Endometrial microvascular endothelial cells (primary cell): Measurements from ENCODE around the gene HOXA4. TPM values are rescaled to one million over a fixed set of nuclear protein-coding genes. Genes with fewer than 3 reads are reported as not detected.

ENCODE experiments used
- in situ Hi-C: cut with HindIII; loops from 2 replicates; pipeline ENCODE4 v1.10.0; 2017; ENCODE audit warnings: low sequenced_read_pairs, low pct_unique_long_range_greater_than_20kb; ENCODE audit errors: inconsistent ontology term
- total RNA-seq: library from RNA; depleted of rRNA; stranded (reverse); fragments of >200 nt; gene quantifications from one replicate; pipeline ENCODE4 v1.2.3, GENCODE V29; 2015; ENCODE audit errors: inconsistent ontology term

HOXA4 gene
- total RNA-seq, 1 donor from 2014 or later = 0.93 TPM

DNA sequence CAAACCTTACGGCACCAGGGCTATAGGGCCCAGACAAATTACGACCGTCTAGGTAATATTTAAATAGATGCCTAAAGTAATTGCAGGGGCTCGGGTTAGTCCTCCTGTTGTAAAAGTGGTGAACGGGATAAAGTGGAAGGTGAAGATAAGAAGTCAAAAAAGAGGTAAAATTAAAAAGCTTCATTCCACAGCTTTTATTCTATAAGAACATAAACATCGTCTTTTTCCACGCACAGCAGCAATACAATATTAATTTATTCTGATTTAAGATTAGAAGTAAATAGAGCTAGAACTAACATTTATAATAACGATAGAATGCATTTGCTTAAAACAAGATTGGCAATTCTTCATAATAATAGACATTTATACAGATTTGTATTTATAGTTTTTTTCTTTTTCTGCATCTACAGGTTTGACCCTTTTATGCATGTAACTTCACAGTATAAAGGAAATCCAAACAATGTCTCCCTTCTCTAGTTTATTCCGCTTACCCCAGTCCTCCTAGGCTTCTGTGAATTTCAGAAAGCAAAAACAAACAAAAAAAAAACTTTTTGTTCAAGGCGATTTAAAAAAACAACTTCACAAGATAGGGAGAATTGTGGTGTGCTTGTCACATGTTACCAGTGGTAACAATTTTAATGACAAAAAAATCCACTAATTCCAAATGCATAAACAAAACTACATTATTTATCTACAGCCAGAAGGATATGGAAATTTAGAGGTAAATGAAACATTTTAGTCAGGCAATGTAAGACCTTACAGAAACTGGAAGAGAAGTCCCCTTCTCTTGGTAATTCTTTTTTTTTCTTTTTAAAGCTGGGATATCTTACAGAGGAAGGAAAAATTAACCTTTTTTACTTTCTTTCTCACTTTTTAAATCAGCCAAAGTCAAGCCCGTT lies 40.1 kb upstream of the HOXA4 start:
- in situ Hi-C loops = no loop called here

DNA sequence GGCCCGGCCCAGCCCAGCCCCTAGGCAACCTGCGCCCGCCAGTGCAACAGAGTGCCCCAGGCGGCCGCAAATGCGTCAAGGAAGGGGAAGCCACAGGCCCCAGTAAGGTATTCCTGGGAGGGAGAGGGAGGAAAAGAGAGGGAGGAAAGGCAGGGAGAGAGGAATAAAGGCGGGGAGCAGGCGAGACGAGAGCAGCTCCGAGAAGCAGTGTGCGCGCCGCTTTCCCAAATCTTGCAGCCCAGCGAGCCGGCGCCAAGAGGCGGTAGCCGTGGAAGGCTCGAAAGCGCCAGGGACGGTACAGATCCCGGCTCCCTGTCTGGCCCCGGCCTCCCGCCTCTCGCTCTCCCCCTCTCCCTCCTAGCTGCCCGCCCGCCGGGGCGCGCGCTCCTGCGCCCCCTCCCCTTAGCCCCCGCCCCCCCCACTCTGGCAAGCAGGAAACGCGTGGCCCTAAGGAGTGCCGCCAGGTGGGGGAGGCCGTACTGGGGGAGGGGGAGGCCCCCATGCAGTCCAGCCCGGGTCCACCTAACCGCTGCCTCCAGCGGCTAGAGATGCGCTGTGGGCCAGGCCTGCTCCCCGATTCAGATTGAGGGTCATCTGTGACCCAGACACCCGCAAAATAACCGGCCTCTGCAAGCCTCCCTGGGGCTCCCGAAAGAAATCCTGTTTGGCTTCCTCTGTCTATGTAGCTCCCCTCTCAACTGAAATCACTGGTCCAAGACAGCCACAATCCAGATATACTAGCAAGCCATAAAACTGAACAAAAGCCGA lies 39.3 kb upstream of the HOXA4 start:
- in situ Hi-C loops = no loop called here

DNA sequence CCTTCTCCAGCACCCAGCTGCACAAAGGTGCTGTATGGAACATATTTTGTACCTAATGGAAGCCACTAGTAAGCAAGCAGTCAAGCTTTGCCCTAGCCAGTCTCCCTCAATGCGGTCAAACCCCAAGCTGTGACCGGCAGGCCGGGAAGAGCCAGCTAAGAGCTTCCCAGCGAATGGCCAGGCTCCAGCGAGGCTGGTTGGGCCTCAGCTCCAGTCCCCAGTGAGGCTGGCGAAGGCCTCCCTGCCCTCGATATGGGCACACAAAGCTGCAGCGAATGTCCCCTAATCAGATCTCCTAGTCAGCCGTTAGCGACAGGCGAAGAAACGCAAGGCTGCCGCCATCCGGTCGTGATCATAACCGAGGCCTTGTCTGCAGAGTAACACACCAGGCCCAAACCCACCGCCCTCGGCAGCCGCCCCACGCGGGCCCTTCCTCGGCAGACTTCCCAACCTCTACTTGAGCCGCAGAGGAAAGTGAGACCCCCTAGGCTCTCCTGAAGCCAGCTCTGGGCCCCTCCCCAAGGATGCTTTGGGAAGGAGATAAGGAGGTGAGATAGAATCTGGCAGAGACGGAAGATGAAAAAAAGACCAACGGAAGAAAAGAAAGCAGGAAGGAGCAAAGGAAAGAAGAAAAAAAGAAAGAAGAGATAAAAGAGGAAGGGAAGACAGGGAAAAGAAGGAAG lies 37.8 kb upstream of the HOXA4 start:
- in situ Hi-C loops = no loop called here

DNA sequence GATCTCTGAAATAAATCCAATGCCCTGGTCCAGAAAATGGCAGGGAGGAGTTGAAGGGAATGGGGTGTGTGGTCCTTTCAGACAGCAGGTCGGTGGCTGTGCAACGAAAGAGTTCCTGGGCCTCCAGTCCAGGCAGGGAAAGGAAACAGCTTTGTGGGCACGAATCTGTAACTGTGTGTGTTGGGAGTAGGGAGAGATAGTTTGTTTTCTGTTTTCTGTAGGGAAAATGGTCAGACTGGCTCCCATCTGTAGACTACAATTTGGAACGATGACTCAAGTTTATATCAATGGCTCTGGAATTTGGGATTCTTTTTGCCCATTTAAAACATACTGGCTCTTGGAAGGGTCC lies 37.3 kb upstream of the HOXA4 start:
- in situ Hi-C loops = no loop called here

DNA sequence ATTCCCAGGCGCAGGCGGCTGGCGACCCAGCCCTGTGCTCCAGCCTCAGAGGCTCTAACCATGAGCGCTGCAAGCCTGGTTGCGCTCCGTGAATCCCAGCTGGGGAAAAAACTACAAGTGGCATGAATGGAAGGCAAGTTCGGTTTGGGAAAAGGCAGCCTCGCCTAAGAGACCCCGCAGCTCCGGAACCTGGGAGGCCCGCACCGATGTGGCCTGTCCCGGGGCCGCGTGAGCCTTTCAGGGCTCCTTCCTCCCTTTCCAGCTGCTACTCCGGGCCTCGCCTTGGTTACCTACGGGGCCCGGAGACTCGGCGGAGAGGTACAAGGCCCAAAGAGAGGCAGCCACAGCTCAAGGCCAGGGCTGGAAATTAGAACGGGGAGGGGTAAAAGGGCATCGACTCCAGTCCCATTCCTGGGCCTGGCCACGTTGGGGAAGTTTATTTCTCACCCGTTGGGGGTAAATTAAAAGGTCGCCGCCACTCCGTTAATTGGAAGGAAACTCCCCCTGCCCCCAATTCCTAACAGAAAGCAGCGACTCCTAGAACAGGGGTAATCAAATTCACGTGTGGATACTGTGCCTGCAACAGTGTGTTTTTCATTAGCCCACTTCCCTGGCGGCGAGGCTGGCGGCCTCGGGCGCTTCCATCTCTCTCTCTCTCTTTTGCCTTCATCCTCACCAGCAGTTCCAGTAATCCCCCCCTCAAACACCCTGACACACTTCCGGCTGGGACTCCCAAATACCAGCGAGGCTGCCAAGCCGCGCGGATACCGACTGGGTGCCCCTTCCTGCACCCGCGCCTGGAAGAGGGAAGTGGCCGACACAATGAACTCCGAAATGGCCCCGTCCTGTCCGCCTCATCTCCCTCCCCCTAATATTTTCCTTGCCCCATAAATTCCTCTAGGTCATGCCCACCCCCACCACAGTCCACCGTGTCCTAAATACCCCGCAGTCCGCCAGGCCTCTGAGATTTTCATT lies 36.3 kb upstream of the HOXA4 start:
- in situ Hi-C loops = no loop called here

DNA sequence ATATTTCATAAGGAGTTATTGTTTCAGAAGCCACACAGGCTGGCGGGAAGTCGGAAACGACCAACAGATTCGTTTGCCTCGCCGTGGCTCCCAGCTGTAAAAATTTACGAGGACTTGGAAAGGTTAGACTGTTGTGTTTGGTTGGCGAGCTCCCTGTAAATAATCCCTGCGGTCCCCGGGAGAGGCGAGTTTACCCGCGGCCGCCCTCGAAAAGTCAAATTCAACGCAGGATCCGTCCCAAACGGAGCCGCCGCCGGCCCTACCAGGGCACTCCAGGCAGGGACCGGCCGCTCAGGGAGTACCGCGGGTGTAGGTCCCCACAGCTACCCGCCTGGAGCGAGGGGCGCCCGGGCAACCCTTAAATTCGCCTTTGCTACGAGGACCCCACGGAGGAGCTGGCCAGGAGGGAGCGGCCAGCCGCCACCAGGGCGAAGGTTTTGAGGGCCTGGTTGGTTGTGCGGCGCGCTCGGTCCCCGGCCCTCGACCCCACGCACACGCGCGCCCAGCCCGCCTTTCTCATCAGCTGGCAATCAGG lies 35.5 kb upstream of the HOXA4 start:
- in situ Hi-C loops = no loop called here

DNA sequence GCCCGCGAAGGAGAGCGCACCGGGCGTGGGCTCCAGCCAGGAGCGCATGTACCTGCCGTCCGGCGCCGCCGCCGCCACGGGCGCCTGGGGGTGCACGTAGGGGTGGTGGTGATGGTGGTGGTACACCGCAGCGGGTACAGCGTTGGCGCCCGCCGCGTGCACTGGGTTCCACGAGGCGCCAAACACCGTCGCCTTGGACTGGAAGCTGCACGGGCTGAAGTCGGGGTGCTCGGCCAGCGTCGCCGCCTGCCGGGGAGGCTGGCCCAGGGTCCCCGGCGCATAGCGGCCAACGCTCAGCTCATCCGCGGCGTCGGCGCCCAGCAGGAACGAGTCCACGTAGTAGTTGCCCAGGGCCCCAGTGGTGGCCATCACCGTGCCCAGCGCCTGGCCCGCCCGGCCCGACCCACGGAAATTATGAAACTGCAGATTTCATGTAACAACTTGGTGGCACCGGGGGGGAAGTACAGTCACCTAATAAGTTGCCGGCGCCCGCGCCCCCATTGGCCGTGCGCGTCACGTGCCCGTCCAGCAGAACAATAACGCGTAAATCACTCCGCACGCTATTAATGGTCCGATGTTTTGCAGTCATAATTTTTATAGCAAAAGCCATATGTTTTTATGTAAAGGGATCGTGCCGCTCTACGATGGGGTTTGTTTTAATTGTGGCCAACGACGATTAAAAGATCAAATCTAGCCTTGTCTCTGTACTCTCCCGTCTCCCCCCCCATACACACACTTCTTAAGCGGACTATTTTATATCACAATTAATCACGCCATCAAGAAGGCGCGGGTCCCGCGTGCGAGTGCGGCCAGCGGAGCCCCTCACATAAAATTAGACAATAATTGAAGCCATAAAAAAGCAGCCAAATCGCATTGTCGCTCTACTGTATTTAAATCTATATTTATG lies 34.8 kb upstream of the HOXA4 start, which contains the start of gene HOXA9:
Gene HOXA9 (minus strand): TSS at position 449 of the 907 bp plus-strand sequence. CDS start 80 bp downstream, at position 369.
- in situ Hi-C loops = no loop called here

DNA sequence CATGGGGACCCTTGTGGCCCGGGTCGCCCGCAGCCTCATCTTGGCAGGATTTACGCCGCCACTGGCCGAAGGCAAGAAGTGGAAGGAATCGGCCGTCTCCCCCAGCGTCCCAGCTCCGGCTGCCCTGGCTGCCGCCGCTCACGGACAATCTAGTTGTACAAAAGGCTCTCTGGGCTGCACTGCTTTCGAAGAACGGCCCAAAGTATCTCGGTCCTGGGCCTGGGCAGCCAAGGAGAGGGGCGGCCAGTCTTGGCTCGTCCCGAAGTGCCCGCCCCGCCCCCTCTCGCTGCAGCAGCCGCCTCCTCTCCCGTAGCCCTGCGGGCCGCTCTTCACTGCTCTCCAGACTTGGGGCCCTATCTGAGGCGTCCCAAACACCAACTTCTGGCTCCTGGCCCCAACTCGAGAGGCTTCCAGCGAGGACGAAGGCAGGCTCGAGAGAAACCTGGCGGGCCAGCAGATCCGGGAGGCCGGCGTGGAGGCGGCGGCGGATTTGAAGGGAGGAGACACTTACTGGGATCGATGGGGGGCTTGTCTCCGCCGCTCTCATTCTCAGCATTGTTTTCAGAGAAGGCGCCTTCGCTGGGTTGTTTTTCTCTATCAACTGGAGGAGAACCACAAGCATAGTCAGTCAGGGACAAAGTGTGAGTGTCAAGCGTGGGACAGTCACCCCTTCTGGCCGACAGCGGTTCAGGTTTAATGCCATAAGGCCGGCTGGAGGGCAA lies 34.0 kb upstream of the HOXA4 start:
- in situ Hi-C loops = no loop called here

DNA sequence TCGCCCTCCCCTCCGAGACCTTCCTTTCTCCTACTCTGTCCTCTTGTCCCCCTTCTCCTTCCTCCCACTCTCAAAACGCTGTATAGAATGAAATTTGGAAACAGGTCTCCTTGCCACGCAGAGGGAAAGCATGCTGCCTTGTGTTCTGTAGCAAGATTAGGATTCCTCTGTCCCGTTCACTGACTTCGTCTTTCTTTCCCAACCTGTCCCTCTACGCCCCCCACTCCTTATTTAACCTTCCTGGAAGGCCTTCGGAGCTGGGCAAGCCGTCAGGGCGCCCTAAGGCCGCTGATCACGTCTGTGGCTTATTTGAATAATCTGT lies 33.4 kb upstream of the HOXA4 start:
- in situ Hi-C loops = no loop called here

DNA sequence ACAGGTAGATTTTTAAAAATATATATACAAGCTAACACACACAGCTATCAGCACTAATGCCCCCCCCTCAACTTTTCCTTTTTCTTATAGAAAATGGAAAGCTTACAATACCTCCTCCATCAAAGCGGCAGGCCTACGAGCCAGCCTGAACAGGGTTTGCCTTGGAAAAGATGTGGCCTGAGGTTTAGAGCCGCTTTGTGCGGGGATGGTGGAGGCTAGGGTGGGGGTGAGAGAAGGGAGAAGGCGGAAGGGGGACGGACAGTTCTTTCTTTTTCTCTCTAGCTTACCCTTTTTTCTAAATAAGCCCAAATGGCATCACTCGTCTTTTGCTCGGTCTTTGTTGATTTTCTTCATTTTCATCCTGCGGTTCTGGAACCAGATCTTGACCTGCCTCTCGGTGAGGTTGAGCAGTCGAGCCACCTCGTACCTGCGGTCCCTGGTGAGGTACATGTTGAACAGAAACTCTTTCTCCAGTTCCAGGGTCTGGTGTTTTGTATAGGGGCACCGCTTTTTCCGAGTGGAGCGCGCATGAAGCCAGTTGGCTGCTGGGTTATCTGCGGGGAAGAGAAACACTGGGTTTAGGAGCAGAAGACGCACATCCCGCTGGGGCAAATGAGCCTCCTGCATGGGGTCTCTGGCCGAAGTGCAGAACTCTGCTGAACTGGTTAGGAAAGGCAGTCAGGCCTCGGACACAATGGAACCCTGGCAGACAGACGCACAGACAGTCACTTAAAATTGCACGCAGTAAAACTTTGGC lies 32.9 kb upstream of the HOXA4 start:
- in situ Hi-C loops = no loop called here

DNA sequence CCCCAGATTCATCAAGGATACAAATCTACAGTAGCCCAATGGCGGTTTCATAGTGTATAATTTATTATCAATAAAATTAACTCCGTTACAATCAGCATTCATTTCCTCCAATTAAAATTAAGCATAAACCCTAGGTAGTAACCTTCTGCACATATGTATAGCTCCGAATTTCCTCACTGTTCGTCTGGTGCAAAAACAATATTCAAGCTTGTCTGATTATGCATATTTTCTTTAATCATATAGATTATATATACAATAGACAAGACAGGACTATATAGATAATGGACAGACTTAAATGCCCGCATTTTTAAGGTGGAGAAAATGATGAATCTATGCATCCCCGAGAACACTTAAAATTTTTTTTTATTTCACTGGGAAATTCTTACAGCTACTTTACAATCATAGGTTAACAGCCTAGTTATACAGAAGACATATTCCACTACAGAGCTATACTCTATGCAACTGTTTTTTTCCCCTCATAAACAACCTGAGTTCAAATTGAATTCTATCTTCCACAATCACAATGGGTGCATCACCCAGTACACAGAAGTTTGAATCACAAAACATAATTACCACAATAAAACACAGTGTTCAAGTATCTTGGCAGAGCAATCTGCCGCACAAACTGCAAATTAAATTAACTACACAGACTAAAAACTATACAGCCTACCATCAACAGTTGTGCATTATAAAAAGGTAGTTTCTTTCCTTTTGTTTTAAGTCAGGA lies 32.2 kb upstream of the HOXA4 start:
- in situ Hi-C loops = no loop called here

DNA sequence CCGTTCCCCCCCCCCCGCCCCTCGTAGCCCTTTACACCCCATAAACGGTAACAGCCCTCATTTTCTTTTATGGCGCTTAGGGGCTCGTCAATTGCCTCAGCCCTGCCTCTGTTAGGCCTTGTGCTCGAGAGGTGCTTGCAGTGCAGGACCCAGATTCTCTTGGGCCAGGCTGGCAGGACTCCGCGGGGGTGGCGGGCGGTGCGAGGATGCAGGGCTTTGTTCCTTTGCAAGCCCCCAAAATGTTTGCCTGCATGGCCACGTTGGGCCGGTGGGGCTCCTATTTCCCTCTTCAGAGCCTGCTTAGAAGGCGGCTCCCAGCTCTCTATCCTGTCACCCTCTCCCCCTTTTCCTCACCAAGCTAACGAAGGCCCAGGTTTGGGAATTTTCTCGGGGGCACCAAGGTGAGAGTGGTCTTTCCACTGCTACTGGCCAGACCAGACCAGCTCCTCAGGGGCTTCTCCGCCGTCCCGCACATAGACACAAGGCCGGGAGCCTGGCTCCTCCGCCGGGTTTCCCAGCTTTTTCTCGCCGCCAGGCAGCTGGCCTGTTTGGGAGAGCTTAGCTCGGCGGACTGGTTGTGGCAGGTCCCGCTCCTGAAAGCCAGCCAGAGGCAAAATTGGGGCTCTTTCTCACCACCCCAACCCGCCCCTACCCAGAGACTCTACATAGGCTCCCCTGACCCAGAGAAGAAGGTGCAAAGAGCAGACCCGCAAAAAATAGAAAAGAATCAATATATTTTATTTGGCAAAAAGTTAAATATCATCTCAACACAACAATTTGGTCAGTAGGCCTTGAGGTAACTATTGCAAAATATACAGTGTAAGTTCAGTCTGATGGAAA lies 31.4 kb upstream of the HOXA4 start:
- in situ Hi-C loops = no loop called here

DNA sequence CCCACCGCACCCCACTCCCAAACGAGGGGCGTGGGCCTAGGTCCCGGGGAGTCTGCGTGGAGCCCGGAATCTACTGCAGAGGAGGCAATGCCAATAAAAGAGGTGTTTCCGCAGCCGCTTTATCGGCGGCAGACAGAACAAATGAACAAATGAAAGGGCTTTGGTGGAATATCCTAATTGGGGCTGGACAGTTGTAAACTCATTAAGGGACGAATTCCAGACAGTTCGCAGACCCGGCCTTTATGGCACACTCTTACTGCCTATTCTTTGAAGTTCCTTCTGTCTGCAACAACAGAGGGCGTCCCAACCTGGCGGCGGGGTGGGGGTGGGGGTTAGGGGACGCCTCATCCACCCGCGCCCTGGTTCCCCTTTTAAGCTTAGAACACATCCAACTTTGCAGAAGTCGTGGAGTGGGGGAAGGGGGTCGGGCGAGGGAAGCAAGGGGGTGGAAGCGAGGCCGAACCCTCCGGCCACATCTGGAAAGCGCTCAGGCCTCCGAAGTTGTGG lies 30.7 kb upstream of the HOXA4 start:
- in situ Hi-C loops = no loop called here

DNA sequence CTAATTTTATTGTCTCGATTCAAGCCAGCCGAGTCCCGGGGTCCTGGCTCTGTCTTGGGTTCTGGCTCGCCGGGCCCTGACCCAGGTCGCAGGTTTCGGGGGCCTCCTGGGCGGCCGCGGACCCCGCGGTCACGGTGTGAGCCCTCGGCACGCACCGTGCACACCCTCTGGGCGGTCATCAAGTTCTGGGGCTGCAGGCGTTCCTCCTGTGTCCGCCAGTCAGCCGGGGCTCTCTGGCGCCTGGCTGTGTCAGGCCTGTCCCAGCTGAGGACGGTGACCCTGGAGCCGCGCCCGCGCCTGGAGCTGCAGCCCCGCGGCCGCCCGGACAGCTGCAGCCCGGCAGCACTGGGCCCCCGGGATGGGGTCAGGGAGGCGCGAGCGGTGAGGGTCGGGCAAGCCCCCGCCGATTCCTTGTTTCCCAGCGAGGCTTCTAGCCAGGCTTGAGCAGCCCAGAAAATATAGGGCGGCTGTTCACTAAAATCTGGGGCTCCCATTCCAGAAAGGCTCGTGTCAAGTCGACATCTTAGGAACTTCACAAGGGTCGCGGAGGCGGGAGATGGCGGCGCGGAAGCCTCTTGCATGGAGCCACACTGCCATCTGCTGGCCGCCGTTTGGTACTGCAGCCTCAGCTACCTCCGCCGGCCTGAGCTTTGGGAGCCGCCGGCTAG lies 30.1 kb upstream of the HOXA4 start:
- in situ Hi-C loops = no loop called here
